ENCODE results near the gene CX3CL1.

GRCh38 chr16:57434003-57434402, 61.7 kb downstream of the CX3CL1 start:
- TF ChIP-seq CTCF (IDR thresholded peaks at IDR 0.05) = no peak
- TF ChIP-seq POLR2A (IDR thresholded peaks at IDR 0.05) = no peak

Measured in uterus (tissue), 2 donors.